Neural progenitor cell (in vitro differentiated cells): Measurements from ENCODE around the gene PLP2.

Experiments used
- EZH2 ChIP-seq: fragments of 200-600 bp; sonication (generic); IDR thresholded peaks from 2 replicates; pipeline ENCODE4 v1.6.1; 2017; ENCODE audit warnings: antibody characterized with exemption, mild to moderate bottlenecking, moderate library complexity
- EZH2phosphoT487 ChIP-seq: fragments of 200-600 bp; sonication (generic); IDR thresholded peaks from 2 replicates; pipeline ENCODE4 v1.6.1; 2017; ENCODE audit warnings: antibody characterized with exemption
- TF ChIP-seq, protein P1 (sequence below): fragments of 200-600 bp; sonication (generic); IDR thresholded peaks from 2 replicates; pipeline ENCODE4 v1.5.1; 2017; ENCODE audit warnings: antibody characterized with exemption, mild to moderate bottlenecking

DNA sequence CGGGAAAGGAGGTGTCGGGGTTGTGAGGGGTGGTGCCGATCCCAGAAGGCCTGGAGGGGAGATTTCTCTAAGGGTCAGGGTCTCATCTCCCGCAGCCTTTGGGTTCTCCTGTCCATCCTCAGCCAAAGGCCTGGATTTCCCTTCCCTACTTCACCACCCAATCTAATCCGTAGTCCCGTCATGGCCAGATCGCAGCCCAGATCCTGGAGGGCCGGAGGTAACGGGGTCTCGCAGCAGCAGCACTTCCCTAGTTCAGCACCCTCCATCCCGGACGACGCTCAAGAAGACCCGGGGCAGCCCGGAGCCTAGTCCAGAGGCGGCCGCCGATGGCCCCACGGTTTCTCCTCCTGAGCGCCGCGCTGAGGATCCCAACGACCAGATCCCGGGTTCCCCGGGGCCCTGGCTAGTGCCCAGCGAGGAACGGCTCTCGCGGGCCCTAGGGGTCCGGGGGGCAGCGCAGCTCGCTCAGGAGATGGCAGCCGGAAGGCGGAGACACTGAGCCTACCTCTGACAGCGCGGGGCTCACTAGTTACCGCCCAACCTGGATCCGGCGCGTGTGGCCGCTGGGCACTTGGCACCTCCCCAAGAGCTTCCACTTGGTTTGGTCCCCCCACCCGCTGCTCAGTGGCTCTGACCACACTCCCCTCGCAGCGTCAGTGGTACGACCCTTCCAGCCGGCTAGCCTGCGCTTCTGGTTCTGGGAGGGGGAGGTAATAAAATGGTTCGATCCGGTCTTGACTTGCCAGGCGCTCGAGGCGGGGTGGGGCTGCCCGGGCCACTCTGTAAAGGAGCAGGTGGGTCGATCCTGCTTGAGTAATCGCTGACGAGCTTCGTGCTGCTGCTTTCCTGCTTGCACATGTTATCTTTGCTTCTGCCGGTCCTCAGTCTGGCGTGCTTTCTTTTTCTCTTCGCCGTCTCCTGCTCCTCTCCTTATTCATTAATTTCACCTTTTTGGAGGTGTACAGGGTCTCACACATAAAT lies 5.5 kb upstream of the PLP2 start:
- TF ChIP-seq, protein P1, sequence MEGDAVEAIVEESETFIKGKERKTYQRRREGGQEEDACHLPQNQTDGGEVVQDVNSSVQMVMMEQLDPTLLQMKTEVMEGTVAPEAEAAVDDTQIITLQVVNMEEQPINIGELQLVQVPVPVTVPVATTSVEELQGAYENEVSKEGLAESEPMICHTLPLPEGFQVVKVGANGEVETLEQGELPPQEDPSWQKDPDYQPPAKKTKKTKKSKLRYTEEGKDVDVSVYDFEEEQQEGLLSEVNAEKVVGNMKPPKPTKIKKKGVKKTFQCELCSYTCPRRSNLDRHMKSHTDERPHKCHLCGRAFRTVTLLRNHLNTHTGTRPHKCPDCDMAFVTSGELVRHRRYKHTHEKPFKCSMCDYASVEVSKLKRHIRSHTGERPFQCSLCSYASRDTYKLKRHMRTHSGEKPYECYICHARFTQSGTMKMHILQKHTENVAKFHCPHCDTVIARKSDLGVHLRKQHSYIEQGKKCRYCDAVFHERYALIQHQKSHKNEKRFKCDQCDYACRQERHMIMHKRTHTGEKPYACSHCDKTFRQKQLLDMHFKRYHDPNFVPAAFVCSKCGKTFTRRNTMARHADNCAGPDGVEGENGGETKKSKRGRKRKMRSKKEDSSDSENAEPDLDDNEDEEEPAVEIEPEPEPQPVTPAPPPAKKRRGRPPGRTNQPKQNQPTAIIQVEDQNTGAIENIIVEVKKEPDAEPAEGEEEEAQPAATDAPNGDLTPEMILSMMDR = peak; percentile 38
- TF ChIP-seq EZH2phosphoT487 (no peak), EZH2 (no peak)
